HG03095 (cell line): ENCODE data around the gene PLPP7.
"Not testable (repeated sequence)": the region's sequence is repeated elsewhere in the genome, so short reads cannot be mapped to it uniquely, and the experiment has no call there.

Experiments
- ATAC-seq: cut with Tn5 transposase; IDR thresholded peaks from one replicate; pipeline ENCODE4 v1.9.1; 2021; ENCODE audit warnings: moderate library complexity; ENCODE audit not compliant: unreplicated experiment

The PLPP7 gene

DNA sequence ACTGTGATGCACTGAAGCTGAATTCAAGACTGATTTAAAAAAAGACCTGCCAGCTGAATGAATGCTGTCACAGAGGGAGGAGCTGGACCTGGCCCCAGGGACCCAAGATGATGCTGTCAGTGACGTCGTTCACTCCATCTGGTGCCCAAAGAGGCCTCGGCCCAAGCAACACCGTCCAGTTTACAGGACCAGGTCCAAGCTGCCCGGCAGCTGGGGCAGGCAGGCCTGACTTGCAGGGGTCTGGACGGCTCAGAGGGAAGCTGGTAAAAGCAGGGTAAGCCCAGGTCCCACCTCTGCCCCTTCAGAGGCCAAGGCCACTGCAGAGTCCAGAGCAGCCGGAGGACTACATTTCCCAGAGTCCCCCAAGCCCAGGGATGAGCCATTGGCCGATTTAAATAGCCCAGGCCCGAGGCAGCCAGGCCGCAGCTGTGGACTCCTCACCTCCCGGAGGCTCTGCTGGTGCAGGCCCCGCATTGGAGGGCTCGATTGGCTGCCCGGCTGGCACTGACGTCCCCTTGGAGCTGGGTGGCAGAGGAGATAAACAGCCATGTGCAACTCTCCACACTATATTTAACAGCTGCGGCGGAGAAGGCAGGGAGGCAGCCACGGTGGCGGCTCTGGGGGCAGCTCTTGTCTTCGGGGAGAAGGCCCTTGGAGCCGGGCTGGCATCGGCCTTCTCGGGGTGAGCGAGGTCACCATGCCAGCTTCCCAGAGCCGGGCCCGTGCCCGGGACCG, at the start of gene PLPP7:
Gene PLPP7 (plus strand): TSS at position 423 of the 735 bp plus-strand sequence. CDS start 275 bp downstream, at position 698.
- ATAC-seq: no peak

GRCh38 chr9:131240047-131240921, 49.2 kb upstream of the PLPP7 start:
- no peak for ATAC-seq

DNA sequence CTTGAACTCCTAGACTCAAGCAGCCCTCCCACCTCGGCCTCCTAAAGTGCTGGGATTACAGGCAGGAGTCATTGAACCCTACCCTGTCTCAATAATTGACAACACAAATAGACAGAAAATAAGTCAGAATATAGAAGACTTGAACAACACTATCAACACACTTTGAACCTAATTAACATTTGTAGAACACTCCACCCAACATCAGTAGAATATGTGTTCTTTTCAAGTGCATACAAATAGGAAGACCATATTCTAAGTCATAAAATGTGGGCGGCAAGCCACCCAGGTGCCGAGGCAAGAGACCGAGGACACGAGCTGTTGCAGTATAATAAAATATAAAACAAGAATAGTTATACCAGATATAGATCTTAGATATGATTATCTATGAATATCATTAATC, 45.2 kb upstream of the PLPP7 start:
- not testable (repeated sequence) for ATAC-seq

- no peak for ATAC-seq
These were observed 42.9 kb upstream of the PLPP7 start for GRCh38 chr9:131246618-131247017.

DNA sequence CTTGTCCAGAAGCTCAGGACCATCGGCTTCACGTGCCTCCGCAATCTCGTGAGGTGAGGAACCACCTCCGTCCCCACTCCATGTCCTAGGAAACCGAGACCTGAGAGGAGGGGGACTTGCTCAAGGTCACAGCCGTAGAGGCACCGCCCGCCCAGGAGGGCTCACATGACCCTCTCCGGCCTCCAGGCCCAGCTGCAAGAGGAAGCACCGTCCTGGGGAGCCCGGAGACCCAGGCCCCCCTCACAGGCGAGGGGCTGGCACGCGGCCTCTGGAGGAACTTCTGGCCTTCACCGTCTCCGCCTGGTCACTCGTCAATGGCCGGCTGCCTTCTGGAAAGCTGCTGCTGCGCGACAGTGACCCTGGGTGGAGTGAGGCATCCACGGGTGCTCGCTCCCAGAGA, 37.4 kb upstream of the PLPP7 start:
- ATAC-seq: no peak

DNA sequence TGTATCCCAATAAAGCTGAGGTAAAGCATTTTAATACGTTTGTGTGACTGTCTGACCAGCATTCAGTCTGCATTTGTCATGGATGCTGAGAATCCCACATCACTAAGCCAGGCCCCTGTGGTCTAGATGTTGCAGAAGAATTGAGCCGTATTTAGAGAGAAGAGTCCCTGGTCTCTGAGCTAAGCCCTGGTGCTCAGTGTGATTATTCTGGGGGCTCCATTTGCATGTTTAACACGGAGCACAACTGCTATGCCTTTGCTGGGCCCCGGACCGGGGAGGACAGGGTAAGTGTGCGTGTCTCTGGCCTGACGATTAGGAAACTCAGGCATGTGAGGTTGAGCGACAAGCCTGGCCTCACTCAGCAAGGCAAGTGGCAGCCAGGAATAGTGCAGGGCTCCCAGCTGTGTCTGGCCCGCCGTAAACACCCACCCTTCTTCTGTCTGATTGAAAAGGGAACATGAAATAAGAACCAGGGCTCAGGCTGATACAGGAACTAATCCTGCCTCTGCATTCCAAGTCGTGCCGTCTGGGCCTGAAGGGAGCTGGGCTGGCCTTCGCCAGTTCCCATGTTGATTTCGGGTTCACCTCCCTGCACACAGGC, 35.5 kb upstream of the PLPP7 start:
- ATAC-seq: no peak

DNA sequence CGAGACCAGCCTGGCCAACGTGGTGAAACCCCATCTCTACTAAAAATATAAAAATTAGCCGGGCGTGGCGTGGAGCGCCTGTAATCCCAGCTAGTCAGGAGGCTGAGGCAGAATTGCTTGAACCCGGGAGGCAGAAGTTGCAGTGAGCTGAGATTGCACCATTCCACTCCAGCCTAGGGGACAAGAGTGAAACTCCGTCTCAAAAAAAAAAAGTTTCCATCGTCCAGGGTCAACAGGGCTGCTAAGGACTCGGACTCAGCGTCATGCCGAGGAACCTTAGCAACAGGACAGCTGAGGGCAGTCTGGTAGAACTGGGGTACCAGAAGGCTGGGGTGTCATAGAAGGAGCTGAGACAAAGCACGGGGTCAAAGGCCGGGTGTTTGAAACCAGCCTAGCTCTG, 34.9 kb upstream of the PLPP7 start:
- ATAC-seq: no peak

- ATAC-seq: no peak
These were observed 33.8 kb upstream of the PLPP7 start for GRCh38 chr9:131255676-131256197.

- no peak for ATAC-seq
These were observed 32.1 kb upstream of the PLPP7 start for GRCh38 chr9:131257266-131258025.

GRCh38 chr9:131258186-131258585, 31.3 kb upstream of the PLPP7 start:
- ATAC-seq: no peak

DNA sequence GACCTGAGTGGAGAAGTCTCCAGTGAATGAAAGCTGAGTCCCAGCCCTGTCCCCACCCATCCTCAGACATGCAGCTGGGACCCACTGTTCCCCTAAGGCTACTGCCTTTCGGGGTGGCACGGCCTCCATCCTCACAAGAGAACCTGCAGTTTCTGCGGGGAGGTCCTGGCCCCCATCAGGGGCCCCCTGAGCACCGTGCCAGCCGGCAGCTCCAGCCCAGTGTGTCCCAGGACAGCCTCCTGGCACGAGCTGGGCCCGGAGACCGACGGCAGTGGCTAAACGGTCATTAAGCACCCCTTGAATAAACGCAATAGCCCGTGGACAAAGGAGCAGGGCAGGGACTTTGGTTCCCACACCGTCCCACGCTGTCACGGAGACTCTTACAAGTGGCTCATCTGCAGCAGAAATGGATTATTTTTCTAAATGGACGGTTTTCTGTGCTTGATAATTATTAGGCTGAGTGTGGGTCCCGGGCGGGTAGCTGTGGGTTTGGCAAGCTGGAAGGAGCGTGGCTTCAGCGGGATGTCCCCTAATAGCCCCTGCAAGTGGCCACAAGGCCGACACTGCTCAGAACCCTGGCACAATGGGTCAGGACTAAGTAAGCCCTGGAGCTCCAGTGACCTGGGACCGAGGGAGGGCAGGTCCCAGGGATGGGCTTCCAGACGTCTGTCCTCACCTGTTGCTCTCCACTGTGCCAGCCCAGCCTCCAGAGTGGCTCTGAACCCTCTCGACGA, 30.7 kb upstream of the PLPP7 start:
- ATAC-seq: no peak

GRCh38 chr9:131259432-131259898, 30.1 kb upstream of the PLPP7 start:
- ATAC-seq: no peak

DNA sequence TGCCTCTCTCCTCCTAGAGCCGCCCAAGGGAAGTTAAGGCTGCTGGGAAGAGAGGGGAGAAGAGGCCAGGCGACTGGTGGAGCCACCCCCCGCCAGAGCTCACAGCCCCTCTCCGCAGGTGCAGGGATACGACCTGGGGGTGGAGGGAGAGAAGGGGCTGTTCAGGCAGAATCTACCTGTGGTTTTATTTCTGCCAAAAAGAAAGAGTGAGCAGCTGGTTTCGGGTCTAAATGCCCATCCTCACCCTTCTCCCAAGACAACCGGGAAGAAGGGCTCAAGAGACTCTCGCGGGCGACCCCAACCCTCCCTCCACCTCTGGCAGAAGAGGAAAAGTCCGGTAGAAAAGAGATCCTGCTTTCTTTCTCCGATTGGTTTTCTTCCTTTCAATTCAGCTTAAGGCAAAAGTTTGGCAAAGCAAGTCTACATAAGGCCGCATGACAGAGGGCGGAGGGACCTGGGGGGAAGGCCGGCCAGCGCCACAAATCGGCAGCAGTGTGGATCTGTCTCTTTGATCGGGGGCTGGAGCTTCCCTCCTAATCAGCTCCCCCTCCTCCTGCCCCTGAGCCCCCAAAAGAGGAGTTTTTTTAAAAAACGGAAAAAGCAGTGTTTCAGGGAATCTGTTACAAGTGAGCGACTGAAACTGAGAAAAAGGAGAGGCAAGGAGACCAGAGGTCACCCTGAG, 29.5 kb upstream of the PLPP7 start:
- no peak for ATAC-seq

GRCh38 chr9:131260751-131261452, 28.6 kb upstream of the PLPP7 start:
- ATAC-seq: no peak

GRCh38 chr9:131262327-131263032, 27.0 kb upstream of the PLPP7 start:
- no peak for ATAC-seq

GRCh38 chr9:131263033-131263343, 26.5 kb upstream of the PLPP7 start:
- ATAC-seq: not testable (repeated sequence)

DNA sequence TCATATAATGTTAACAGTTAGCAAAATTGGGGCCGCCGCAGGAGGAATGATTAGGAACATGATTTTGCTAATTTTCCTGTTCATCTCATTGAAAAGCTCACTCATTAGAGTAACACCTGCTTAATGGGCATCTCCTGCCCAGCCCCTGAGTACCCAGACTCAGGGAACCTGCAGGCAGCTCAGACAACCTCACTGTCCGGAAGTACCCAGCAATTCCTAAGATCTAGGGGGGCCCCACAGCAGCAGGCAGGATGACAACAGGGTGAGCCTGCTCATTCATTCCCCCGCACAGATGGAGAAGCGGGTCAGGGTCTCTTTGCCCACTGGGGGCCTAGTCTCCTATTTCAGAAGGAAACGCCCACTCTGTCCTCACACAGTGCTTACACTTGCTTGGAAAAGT, 25.8 kb upstream of the PLPP7 start:
- no peak for ATAC-seq

GRCh38 chr9:131264231-131264630, 25.3 kb upstream of the PLPP7 start:
- ATAC-seq: no peak
